ENCODE measurements around the gene NPY2R.
A peak's percentile ranks its signal among the peaks of the same experiment; 100 is the strongest.

The NPY2R gene

DNA sequence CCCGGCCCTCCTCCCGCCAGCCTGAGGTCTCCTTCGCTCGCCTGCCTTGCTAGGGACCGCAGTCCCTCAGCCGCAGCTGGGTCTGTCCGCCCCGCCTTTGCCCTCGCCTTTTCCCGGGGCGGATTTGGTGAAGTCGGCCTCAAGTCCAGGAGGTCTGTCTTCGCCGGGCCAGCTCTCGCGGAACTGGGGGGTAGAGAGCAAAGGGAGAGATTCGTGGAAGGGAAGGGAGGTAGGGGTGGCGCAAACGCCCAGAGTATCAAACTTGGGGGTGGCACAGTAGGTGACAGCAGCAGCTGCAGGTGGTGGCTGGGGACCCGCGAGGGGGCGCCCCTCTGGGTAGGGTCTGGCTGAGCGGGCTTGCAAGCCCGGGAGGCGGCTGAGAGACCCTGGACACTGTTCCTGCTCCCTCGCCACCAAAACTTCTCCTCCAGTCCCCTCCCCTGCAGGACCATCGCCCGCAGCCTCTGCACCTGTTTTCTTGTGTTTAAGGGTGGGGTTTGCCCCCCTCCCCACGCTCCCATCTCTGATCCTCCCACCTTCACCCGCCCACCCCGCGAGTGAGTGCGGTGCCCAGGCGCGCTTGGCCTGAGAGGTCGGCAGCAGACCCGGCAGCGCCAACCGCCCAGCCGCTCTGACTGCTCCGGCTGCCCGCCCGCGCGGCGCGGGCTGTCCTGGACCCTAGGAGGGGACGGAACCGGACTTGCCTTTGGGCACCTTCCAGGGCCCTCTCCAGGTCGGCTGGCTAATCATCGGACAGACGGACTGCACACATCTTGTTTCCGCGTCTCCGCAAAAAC is at the start of gene NPY2R:
NPY2R (plus strand) TSS at position 379 of the 797 bp plus-strand sequence. CDS start 5,304 bp downstream, outside the sequence.
- DNase-seq, result peak in 8 of 10 donors; percentile 5 to 92 (median 46)

GRCh38 chr4:155161357-155161756 is 47.1 kb upstream of the NPY2R start:
- intact Hi-C loops (cut with DNase I), result no loop called here
- DNase-seq, result no peak

More for the DNA sequence above, at the start of gene NPY2R:
- intact Hi-C loops (cut with DNase I), result no loop called here

DNA sequence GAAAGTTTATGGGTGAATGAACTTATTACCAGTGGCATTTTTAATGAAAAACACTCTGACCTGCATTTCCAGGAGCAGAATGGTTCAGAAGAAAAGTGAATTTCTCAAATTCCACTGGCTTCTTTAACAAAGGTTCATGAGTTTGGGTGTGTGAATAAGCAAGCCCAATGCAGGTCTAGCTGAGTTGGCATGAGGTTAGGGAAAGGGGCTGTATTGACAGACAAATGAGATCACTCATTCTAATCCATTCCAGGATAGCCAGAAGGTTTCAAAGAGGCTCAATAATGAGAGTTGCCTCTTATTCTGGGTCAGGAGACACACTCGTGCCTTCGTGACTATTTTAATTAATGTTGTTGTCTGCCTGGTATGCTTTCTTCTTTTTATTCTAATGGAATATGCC is 43.7 kb upstream of the NPY2R start:
- DNase-seq, result no peak
- intact Hi-C loops (cut with DNase I), result no loop called here

GRCh38 chr4:155170569-155170968 is 37.9 kb upstream of the NPY2R start:
- DNase-seq, result no peak
- intact Hi-C loops (cut with DNase I), result no loop called here

DNA sequence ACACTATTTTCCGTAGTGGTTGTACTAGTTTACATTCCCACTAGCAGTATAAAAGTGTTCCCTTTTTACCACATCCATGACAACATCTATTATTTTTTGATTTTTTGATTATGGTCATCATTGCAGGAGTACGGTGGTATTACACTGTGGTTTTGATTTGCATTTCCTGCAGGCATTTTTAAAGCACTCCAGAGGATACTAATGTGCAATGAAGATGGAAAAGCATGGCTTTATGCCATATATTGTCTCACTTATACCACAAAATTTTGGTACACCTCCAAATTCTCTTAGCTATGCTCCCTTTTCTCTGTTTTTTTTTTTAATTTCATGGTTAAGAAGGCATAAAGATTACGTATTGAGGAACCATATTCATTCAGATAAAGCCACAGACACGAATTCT is 35.1 kb upstream of the NPY2R start:
- intact Hi-C loops (cut with DNase I), result no loop called here
- DNase-seq, result no peak

- intact Hi-C loops (cut with DNase I), result no loop called here
Measured at GRCh38 chr4:155174668-155175067, 33.8 kb upstream of the NPY2R start.

DNA sequence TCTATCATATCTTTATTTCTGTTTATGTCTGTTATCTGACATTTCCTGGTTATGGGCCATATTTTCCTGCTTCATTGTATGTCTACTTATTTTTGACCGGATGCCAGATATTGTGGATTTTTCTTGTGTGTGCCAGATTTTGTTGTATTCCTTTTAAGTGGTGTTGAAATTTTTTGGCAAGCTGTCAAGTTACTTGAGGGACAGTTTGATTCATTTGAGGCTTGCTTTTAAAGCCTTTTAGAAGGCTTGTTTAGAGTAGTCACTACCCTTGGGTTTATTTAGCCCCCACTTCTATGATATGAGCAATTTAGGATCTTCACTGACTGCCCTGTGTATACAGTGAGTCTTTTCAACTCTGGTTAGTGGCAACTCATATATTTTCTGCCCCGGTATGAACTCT is 29.2 kb upstream of the NPY2R start:
- DNase-seq, result no peak
- intact Hi-C loops (cut with DNase I), result no loop called here

More at GRCh38 chr4:155174668-155175067, 33.8 kb upstream of the NPY2R start:
- no peak for DNase-seq

- intact Hi-C loops (cut with DNase I), result no loop called here
Measured at GRCh38 chr4:155186972-155187371, 21.5 kb upstream of the NPY2R start.

DNA sequence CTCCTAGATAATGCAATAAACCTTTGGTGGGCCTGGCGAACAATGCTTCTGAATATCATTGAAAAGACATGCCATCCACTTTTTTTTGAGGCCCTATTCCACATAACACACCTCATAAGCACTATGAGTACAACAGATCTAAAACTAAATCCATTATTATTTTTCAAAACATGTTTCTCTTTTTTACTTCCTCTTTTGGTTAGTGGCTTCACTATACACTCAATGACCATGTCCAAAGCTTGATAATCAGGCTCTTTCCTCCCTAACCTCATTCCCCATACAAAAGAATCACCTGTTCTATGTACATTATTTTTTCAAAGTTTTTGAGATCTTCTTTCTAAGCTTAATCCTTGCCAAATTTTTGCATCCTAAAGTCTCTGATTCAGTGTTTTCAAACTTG is 20.4 kb upstream of the NPY2R start:
- intact Hi-C loops (cut with DNase I), result no loop called here

More at GRCh38 chr4:155186972-155187371, 21.5 kb upstream of the NPY2R start:
- DNase-seq, result no peak

DNA sequence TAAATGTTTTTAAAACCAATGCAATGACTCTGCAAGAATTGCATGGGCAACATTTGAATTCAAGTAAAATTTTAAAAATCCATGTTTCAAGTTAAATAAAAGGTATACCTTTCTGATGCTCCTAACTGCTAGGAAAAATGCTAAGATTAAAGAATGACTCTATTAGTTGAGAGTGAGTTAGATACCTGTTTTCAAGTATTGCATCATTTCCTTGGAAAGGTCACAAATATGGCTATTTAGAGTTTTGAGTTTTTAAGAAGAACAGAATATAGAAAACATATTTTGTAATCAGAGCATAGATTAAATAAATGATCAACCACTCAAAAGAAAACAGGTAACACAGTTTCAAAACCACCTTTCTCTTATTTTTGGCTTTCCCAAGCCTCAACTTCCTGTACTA is 18.3 kb upstream of the NPY2R start:
- no peak for DNase-seq
- intact Hi-C loops (cut with DNase I), result no loop called here

More for the DNA sequence above, 20.4 kb upstream of the NPY2R start:
- no peak for DNase-seq

- no peak for DNase-seq
- intact Hi-C loops (cut with DNase I), result no loop called here
Measured at GRCh38 chr4:155197757-155198156, 10.7 kb upstream of the NPY2R start.

DNA sequence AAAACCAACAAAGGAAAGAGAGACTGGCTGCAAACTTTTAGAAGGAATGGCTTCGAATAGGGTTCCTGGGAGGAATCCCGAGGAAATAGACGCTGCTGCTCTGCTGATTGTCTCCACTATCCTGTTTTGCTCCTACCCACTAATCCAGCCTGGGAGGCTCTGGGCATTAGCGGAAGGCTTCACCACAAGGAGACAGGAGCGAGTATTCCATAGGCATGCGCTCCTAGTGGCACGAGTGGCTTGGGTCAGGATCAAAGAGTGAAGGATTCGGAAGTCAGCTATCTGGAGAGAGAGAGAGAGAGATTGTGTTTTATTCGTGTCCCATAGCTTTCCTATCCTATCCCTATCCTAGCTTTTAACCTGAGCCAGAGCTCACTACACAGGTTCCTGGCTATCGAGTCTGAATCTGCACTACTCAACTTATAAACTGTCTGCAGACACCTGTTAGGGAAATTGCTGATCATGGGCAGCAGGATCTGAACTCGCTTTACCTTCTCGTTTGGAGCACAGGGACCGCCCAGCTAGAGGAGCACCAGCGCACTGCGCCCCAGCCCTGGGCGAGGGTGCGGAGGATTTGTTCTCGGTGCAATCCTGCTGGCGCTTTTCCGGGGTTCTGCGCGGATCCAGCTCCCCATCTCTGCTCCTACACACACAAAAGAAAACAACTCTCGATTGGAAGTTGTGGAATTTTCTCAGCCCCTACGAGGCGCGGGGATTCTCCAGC is 740 bp upstream of the NPY2R start:
- peak in 6 of 10 donors; percentile 12 to 84 (median 58) for DNase-seq
- intact Hi-C loops (cut with DNase I), result no loop called here

DNA sequence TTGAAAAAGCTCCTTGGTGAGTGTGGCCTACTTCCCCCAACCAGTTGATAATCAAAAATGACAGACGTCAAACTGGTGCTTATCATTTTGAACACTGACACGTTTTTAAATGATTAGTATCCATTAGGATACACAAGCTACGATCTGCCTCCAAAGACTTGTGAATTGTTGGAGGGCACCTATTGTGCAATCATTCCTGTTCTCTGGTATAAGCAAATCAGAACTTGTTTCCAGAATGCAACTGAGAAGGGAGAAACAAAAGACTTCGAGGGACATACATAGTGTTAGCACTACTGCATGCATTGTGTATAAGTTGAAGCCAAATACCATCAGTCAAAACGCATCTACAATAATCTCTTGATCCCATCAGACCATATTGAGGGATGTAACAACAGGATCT is 11.6 kb downstream of the NPY2R start:
- DNase-seq, result no peak

DNA sequence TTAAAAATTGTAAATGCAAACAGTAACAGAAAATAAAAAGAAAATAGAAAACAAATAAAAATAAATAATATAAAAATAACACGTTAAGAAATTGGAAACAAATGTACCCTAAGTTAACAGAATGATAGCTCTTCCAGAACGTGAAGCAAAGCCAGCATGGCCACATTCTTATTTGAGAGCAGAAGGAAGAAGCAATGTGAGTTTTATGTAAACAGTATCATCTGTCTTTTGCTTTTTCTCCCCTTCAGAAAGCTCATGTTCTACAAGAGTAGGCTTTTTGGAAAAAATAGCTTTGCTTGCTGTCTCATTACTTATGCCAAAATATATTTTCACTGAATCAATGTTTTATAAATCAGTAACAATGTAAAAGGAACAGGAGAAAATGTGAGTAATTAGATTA is 18.7 kb downstream of the NPY2R start:
- no peak for DNase-seq
- intact Hi-C loops (cut with DNase I), result no loop called here

More for the DNA sequence above, 11.6 kb downstream of the NPY2R start:
- intact Hi-C loops (cut with DNase I), result no loop called here

DNA sequence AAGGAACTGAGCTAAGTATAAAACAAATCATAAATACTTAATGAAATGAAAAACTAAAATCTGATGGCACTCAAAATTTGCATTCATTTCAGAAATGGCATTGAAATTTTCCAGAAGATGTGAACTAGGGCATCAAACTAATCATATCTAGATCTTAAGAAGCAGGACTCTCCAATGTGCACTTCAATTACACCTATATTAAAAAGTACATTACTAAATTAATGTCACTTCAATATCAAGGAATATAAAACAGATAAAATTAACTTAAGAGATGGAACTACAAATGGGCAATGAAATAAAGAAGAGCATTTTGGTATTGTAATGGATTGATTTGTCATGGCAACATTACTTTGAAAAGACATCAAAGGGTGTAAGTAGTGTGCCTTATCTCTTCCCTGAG is 20.3 kb downstream of the NPY2R start:
- intact Hi-C loops (cut with DNase I), result no loop called here
- no peak for DNase-seq

- intact Hi-C loops (cut with DNase I), result no loop called here
- no peak for DNase-seq
Measured at GRCh38 chr4:155232432-155232831, 24.0 kb downstream of the NPY2R start.

DNA sequence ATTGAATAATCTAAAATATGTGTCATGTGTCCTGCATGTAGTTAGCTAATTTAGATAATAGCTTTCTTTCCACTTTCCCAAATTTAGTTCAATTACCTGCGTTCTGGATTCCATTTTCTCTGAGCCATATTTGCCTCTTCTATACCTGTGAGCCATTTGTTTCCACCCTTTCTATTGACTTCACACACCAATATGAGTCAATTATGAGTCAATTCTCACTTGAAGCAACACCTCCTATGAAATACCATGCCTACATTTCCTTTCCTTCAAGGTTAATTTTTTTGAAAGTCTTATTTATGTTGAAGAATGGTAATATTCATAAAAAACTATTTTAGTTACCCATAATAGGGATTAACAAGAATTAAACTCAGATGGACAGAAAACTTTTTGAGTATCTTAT is 25.8 kb downstream of the NPY2R start:
- DNase-seq, result no peak
- intact Hi-C loops (cut with DNase I), result no loop called here

DNA sequence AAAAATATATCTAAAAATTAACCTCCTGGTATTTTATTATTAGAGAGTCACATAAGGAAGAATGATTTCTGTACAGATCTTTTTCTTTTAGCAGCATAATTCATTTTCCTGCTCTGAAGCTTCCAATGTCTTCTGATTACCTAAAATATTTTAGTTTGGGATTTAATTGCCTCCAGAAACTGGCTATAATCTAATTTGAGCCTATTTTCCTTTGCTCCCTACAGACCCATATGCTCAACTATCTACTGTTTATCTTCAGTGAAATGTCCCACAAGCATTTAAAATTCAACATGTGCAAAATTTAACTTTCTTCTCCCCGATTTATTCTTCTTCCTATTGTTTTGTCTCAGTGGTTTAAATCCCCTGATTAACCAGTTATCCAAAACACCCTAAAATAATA is 29.1 kb downstream of the NPY2R start:
- intact Hi-C loops (cut with DNase I), result no loop called here
- DNase-seq, result no peak

- intact Hi-C loops (cut with DNase I), result no loop called here
- no peak for DNase-seq
Measured at GRCh38 chr4:155241225-155241624, 32.8 kb downstream of the NPY2R start.

GRCh38 chr4:155241664-155242063 is 33.2 kb downstream of the NPY2R start:
- intact Hi-C loops (cut with DNase I), result no loop called here
- DNase-seq, result no peak

- DNase-seq, result no peak
- intact Hi-C loops (cut with DNase I), result no loop called here
Measured at GRCh38 chr4:155245105-155245504, 36.7 kb downstream of the NPY2R start.
